WTC11 (cell line): Measurements from ENCODE around the gene DOP1B. TPM values are rescaled to one million over a fixed set of nuclear protein-coding genes. Genes with fewer than 3 reads are reported as not detected.

Experiments
- ATAC-seq: fragments of 200-7000 bp; cut with Tn5 transposase; 2 replicates; pipeline ENCODE4 v1.10.0; 2021; ENCODE audit warnings: mild to moderate bottlenecking, moderate library complexity
- CTCF ChIA-PET: fragments of 300-600 bp; sonication (Branson Sonifier 250); formaldehyde crosslinking; loops from one replicate; lab custom pipeline; 2021; ENCODE audit warnings: antibody characterized with exemption; lab: Charles Lee
- POLR2A ChIA-PET: fragments of 350-600 bp; sonication (Branson Sonifier 250); formaldehyde crosslinking; loops from one replicate; lab custom pipeline; 2021; ENCODE audit warnings: antibody characterized with exemption; lab: Charles Lee
- DNase-seq: peaks from one replicate; pipeline ENCODE4 v3.0.0; 2021; ENCODE audit warnings: low spot score
- H3K27ac Mint-ChIP-seq: 2 replicates; pipeline ENCODE4 v1.8.0; 2021; ENCODE audit warnings: mixed read lengths
- H3K27me3 Mint-ChIP-seq: 2 replicates; pipeline ENCODE4 v1.8.0; 2021; ENCODE audit warnings: low read depth, mild to moderate bottlenecking, moderate library complexity, mixed read lengths
- H3K36me3 Mint-ChIP-seq: 2 replicates; pipeline ENCODE4 v1.8.0; 2021; ENCODE audit warnings: mixed read lengths
- H3K4me1 Mint-ChIP-seq: 2 replicates; pipeline ENCODE4 v1.8.0; 2022; ENCODE audit warnings: mixed read lengths
- H3K4me3 Mint-ChIP-seq: 2 replicates; pipeline ENCODE4 v1.8.0; 2021; ENCODE audit warnings: mild to moderate bottlenecking, moderate library complexity, mixed read lengths
- H3K9me3 Mint-ChIP-seq: 2 replicates; pipeline ENCODE4 v1.8.0; 2021; ENCODE audit warnings: mixed read lengths
- AR ChIP-seq: fragments of 250-450 bp; sonication (Bioruptor Pico); IDR thresholded peaks from 2 replicates; pipeline ENCODE4 v1.9.0; 2021; ENCODE audit warnings: mild to moderate bottlenecking
- ATF6 ChIP-seq: sonication (generic); formaldehyde crosslinking; IDR thresholded peaks from 2 replicates; pipeline ENCODE4 v1.8.1; 2023; ENCODE audit warnings: mild to moderate bottlenecking, missing genetic modification reagents
- E2F4 ChIP-seq: sonication (generic); formaldehyde crosslinking; IDR thresholded peaks from 2 replicates; pipeline ENCODE4 v1.8.1; 2022; ENCODE audit warnings: low read depth, mild to moderate bottlenecking, moderate library complexity, missing genetic modification reagents, borderline replicate concordance
- ERG ChIP-seq: fragments of 250-450 bp; sonication (Bioruptor Pico); IDR thresholded peaks from 2 replicates; pipeline ENCODE4 v1.8.0; 2021; ENCODE audit warnings: mild to moderate bottlenecking
- FOXP4 ChIP-seq: sonication (generic); formaldehyde crosslinking; IDR thresholded peaks from 2 replicates; pipeline ENCODE4 v1.8.0; 2022; ENCODE audit warnings: mild to moderate bottlenecking, missing genetic modification reagents
- GRHL2 ChIP-seq: fragments of 250-450 bp; sonication (Bioruptor Pico); IDR thresholded peaks from 2 replicates; pipeline ENCODE4 v1.8.0; 2022; ENCODE audit warnings: mild to moderate bottlenecking, moderate library complexity; ENCODE audit not compliant: insufficient replicate concordance, severe bottlenecking
- HMGA2 ChIP-seq: fragments of 250-450 bp; sonication (Bioruptor Pico); IDR thresholded peaks from 2 replicates; pipeline ENCODE4 v1.4.0; 2021; ENCODE audit warnings: mild to moderate bottlenecking, moderate library complexity
- JAZF1 ChIP-seq: fragments of 250-450 bp; sonication (Bioruptor Pico); IDR thresholded peaks from 2 replicates; pipeline ENCODE4 v1.9.0; 2021; ENCODE audit warnings: moderate library complexity, mild to moderate bottlenecking, inconsistent platforms
- NFE2L1 ChIP-seq: sonication (generic); formaldehyde crosslinking; IDR thresholded peaks from 2 replicates; pipeline ENCODE4 v1.8.1; 2023; ENCODE audit warnings: missing genetic modification reagents
- OVOL2 ChIP-seq: fragments of 250-450 bp; sonication (Bioruptor Pico); IDR thresholded peaks from 2 replicates; pipeline ENCODE4 v1.9.0; 2021; ENCODE audit warnings: mild to moderate bottlenecking, borderline replicate concordance
- PRDM15 ChIP-seq: sonication (generic); formaldehyde crosslinking; IDR thresholded peaks from 2 replicates; pipeline ENCODE4 v1.8.0; 2022; ENCODE audit warnings: missing genetic modification reagents
- USF1 ChIP-seq: sonication (generic); formaldehyde crosslinking; IDR thresholded peaks from 2 replicates; pipeline ENCODE4 v1.8.0; 2022; ENCODE audit warnings: mild to moderate bottlenecking, missing genetic modification reagents
- USF2 ChIP-seq: sonication (generic); formaldehyde crosslinking; IDR thresholded peaks from 2 replicates; pipeline ENCODE4 v1.8.1; 2023; ENCODE audit warnings: mild to moderate bottlenecking, missing genetic modification reagents, moderate library complexity
- ZNF396 ChIP-seq: fragments of 250-450 bp; sonication (Bioruptor Pico); IDR thresholded peaks from 2 replicates; pipeline ENCODE4 v1.8.0; 2021; ENCODE audit warnings: mild to moderate bottlenecking, moderate library complexity, borderline replicate concordance
- ZNF532 ChIP-seq: fragments of 250-450 bp; sonication (Bioruptor Pico); IDR thresholded peaks from 2 replicates; pipeline ENCODE4 v1.9.0; 2021; ENCODE audit warnings: mild to moderate bottlenecking, borderline replicate concordance
- total RNA-seq: library from RNA; stranded (reverse); gene quantifications from 3 replicates; pipeline ENCODE4 v1.2.3, GENCODE V29; 2021

The DOP1B gene
- total RNA-seq, 1 experiment from 2014 or later = 11.4 TPM

GRCh38 chr21:36155603-36156338, 853 bp upstream of the DOP1B start:
- Mint-ChIP-seq H3K9me3 (peaks cover 5% of the 10 kb centered on the region; the same call in 1 of the 2 replicates), H3K27me3 (peaks cover 38% of the 10 kb centered on the region), H3K27ac (no peak overlapping the region), H3K4me1 (peaks cover 15% of the 10 kb centered on the region), H3K36me3 (no peaks in the 10 kb centered on the region), H3K4me3 (peak overlapping the region; percentile 73)
- peak; percentile 25 for DNase-seq
- ChIA-PET POLR2A (interaction anchor here (0.5 to 1.7 kb wide), 4 partner anchors 20 to 164 kb away, joined by 3 to 9 read pairs (median 6); partner anchors contain the start of gene MORC3), CTCF (interaction anchor here (0.7 to 1.9 kb wide), 6 partner anchors 11 to 175 kb away, joined by 3 to 19 read pairs (median 4); partner anchors contain the start of gene MORC3)
- no peak for ATAC-seq
- TF ChIP-seq ZNF532 (CRISPR knock-in tag) (no peak), ATF6 (CRISPR knock-in tag) (no peak), PRDM15 (no peak), ERG (CRISPR knock-in tag) (no peak), ZNF396 (no peak), OVOL2 (no peak), FOXP4 (CRISPR knock-in tag) (0 out of 2 replicates have a peak, but pooled peaks have one; percentile 15), E2F4 (0 out of 2 replicates have a peak, but pooled peaks have one; percentile 43), AR (no peak), HMGA2 (CRISPR knock-in tag) (no peak), GRHL2 (CRISPR knock-in tag) (no peak), NFE2L1 (no peak), USF1 (CRISPR knock-in tag) (no peak), USF2 (CRISPR knock-in tag) (no peak), JAZF1 (no peak)
